ENCODE data around the gene ZNF610.

ZNF610 gene

DNA sequence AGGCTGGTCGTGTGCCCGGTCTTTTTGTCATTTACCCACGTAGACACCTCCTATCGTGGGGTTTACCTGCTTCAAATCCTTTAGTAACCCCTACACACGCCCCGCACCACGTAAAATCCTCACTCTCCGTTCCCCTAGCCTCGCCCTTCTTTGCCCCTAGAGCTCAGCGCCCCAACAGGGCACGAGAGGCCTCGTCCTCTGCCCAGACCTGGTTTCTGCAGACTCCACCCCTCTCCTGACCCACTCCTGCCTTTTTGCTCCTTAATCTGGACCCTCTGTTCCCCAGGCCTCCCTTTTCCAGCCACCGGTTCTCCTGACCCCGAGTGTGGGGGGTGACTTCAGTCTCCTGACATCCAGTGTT is 62.0 kb downstream of the ZNF610 start:
- DNase-seq (ENCODE audit: low read depth): peak; percentile 16

DNA sequence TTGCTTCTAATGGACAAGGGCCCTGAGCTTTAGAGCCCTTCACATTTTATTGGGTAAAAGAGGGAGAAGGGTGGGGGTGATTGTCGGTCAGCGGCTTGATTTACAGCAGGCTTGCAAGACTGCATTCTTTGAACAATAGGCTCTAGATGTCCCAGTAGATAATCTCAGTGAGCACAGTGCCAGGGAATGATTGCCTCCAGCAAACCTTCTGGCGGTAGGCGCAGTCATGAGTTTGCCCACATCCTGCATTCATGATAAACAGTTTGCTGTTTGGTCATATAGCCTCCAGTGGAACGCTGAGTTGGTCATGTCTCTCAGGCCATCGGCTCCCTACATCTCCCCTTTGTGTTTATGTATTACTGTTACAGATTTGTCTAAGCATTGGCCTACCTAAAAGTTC is 74.2 kb downstream of the ZNF610 start:
- DNase-seq (ENCODE audit: low read depth): no peak

DNA sequence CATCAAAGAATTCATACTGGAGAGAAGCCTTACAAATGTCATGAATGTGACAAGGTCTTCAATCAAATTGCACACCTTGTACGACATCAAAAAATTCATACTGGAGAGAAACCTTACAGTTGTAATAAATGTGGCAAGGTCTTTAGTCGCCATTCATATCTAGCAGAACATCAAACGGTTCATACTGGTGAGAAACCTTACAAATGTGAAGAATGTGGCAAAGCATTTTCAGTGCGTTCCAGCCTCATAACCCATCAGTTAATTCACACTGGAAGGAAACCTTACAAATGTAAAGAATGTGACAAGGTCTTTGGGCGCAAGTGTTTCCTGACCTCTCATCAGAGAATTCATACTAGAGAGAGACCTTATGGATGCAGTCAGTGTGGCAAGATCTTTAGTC is 79.7 kb downstream of the ZNF610 start:
- DNase-seq (ENCODE audit: low read depth): no peak
